T-helper 2 cell treated with Interferon-gamma antibody and Interleukin-4, amounts not matched to agents 5 μg/mL and 100 μg/mL, for 36 hours (primary cell): ENCODE measurements around the gene ICA1.
"Not testable (repeated sequence)": the region's sequence is repeated elsewhere in the genome, so short reads cannot be mapped to it uniquely, and the experiment has no call there.

Source experiments
- DNase-seq: peaks from one replicate; pipeline ENCODE4 v3.0.0; 2021; ENCODE audit warnings: low spot score
- H3K27ac Mint-ChIP-seq: one replicate; pipeline ENCODE4 v1.8.0; 2021; ENCODE audit warnings: mild to moderate bottlenecking, mixed read lengths
- H3K27me3 Mint-ChIP-seq: one replicate; pipeline ENCODE4 v1.8.0; 2021; ENCODE audit warnings: low read depth, mixed read lengths
- H3K36me3 Mint-ChIP-seq: one replicate; pipeline ENCODE4 v1.8.0; 2021; ENCODE audit warnings: low read depth, mixed read lengths
- H3K4me1 Mint-ChIP-seq: one replicate; pipeline ENCODE4 v1.8.0; 2021; ENCODE audit warnings: low read depth, mixed read lengths
- H3K4me3 Mint-ChIP-seq: one replicate; pipeline ENCODE4 v1.8.0; 2022; ENCODE audit warnings: mild to moderate bottlenecking, moderate library complexity, mixed read lengths
- H3K9me3 Mint-ChIP-seq: one replicate; pipeline ENCODE4 v1.8.0; 2021; ENCODE audit warnings: mixed read lengths

Gene ICA1

GRCh38 chr7:8068892-8069686 lies 192.9 kb downstream of the ICA1 start:
- Mint-ChIP-seq H3K27ac (no peak overlapping the region), H3K4me1 (peaks cover 22% of the 10 kb centered on the region), H3K27me3 (no peaks in the 10 kb centered on the region), H3K4me3 (no peak overlapping the region), H3K36me3 (peaks cover 60% of the 10 kb centered on the region), H3K9me3 (peaks cover 21% of the 10 kb centered on the region)
- DNase-seq: no peak

GRCh38 chr7:8065356-8065813 lies 196.6 kb downstream of the ICA1 start:
- DNase-seq: no peak
- Mint-ChIP-seq H3K27me3 (no peaks in the 10 kb centered on the region), H3K27ac (no peak overlapping the region), H3K4me3 (no peak overlapping the region), H3K36me3 (peaks cover 69% of the 10 kb centered on the region), H3K4me1 (peaks cover 26% of the 10 kb centered on the region), H3K9me3 (peaks cover 32% of the 10 kb centered on the region)

GRCh38 chr7:8064828-8065227 lies 197.1 kb downstream of the ICA1 start:
- no peak overlapping the region for H3K27ac Mint-ChIP-seq
- H3K36me3 Mint-ChIP-seq: peaks cover 74% of the 10 kb centered on the region
- no peak for DNase-seq
- H3K9me3 Mint-ChIP-seq: peaks cover 32% of the 10 kb centered on the region
- peaks cover 26% of the 10 kb centered on the region for H3K4me1 Mint-ChIP-seq
- H3K4me3 Mint-ChIP-seq: no peak overlapping the region
- no peaks in the 10 kb centered on the region for H3K27me3 Mint-ChIP-seq

GRCh38 chr7:8063706-8064297 lies 198.2 kb downstream of the ICA1 start:
- Mint-ChIP-seq H3K27ac (no peak overlapping the region), H3K4me3 (no peak overlapping the region), H3K9me3 (peaks cover 32% of the 10 kb centered on the region), H3K36me3 (peaks cover 75% of the 10 kb centered on the region), H3K27me3 (no peaks in the 10 kb centered on the region), H3K4me1 (peaks cover 26% of the 10 kb centered on the region)
- no peak for DNase-seq

- not testable (repeated sequence) for H3K4me3 Mint-ChIP-seq, DNase-seq, H3K27ac Mint-ChIP-seq, H3K27me3 Mint-ChIP-seq
- Mint-ChIP-seq H3K4me1 (peaks cover 22% of the 10 kb centered on the region), H3K9me3 (peaks cover 32% of the 10 kb centered on the region), H3K36me3 (peaks cover 72% of the 10 kb centered on the region)
These were observed 198.7 kb downstream of the ICA1 start for GRCh38 chr7:8063300-8063699.
